ENCODE data around the gene PRRC1.
"Not testable (repeated sequence)": the region's sequence is repeated elsewhere in the genome, so short reads cannot be mapped to it uniquely, and the experiment has no call there.

Gene PRRC1

DNA sequence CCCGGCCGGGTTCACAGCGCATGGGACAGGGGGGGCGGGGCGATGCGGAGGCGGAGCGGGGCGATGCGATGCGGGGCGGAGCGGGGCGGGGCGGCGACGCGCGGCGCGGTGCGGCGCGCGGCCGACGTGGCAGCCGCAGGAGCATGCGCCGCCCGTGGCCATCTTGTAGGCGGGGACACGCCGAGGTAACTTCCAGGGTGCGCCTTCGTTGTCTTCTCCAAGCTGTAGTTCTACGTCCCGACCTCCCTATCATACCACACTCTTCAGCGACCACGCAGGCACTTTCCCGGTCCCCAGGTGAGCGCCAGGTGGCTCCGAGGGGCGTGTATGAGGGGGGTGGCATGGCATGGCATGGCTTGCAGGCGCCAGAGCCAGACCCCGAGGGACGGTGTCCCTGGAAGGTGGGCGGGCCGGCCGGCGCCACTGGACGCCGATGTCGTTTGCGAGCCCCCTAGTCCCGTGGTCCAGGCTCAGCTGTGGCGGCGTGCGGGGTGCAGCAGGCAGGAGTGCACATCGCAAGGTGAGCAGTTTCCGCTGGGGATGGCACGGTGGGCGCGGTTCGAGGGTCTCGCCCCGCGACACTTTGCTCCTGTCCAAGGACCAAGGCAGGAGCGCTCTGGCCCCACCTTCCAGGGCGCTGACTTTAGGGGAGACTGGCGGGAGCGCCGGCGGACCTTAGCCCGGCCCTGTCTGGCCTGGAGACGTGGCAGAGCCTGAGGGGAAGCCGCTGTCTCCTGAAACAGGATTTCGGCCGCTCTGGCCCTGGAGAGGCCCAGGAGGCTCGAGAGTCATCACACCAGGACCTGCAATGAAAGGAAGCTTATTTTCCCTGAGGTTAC lies at the start of gene PRRC1:
TSS of gene PRRC1 (plus strand) at position 161 of the 839 bp plus-strand sequence. CDS start 5,840 bp downstream, outside the sequence.
- peak; percentile 62 for DNase-seq (ENCODE audit: low read depth, low spot score)

DNA sequence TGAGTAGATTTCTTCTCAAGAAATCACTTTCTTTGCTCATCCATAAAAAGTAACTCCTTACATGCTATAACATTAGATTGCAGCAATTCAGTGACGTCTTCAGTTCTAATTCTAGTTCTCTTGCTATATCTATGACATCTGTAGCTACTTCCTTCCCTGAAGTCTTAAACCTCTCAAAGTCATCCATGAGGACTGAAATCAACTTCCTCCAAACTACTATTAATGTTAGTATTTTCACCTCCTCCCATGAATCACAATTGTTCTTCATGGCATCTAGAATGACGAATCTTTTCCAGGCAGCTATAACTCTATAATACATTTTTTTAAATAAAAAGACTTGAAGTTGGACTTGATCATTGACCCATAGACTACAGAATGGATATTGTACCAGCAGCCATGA lies 46.2 kb upstream of the PRRC1 start:
- DNase-seq (ENCODE audit: low read depth, low spot score): no peak

GRCh38 chr5:127472700-127473099 lies 44.7 kb upstream of the PRRC1 start:
- no peak for DNase-seq (ENCODE audit: low read depth, low spot score)

GRCh38 chr5:127486471-127486870 lies 31.0 kb upstream of the PRRC1 start:
- no peak for DNase-seq (ENCODE audit: low read depth, low spot score)

- no peak for DNase-seq (ENCODE audit: low read depth, low spot score)
Observed at GRCh38 chr5:127492854-127493738, 24.3 kb upstream of the PRRC1 start.

DNA sequence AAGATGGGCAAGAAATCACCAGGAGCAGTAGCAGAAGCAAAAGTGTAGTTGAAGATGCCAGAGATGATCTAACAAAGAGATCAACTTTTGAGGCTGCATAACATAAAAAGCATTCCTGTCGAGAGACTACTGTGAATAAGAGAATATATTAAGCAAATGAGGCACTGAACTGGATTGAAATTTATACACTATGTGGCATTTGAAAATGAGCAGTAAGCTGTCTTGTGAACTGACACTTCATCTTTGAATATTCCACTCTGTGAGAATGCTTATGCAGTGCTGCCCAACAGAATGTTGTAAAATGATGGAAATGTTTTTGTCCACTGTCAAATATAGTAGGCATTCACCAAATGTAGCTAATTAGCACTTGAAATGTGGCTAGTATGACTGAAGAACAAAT lies 18.9 kb upstream of the PRRC1 start:
- DNase-seq (ENCODE audit: low read depth, low spot score): no peak

DNA sequence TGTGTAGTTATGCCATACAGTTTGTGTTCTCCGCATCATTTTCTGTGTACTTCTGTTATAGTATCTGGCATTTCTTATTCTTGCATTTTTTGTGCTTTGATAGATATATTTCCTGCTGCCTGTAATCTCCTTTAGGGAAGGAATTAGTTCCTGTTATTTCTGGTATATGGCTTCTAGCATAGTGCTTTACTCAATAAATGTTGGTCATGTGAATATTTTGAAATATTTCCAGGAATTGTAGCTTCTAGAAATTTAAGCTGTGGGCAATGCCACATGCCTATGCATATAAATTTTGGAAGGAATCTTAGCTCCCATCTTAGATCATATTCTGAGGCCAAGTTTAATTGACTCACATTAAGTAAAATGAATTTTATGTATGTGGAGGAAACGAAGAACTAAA lies 11.5 kb upstream of the PRRC1 start:
- DNase-seq (ENCODE audit: low read depth, low spot score): no peak

GRCh38 chr5:127506616-127507015 lies 10.8 kb upstream of the PRRC1 start:
- no peak for DNase-seq (ENCODE audit: low read depth, low spot score)

GRCh38 chr5:127508644-127509373 lies 8.6 kb upstream of the PRRC1 start:
- DNase-seq (ENCODE audit: low read depth, low spot score): no peak

DNA sequence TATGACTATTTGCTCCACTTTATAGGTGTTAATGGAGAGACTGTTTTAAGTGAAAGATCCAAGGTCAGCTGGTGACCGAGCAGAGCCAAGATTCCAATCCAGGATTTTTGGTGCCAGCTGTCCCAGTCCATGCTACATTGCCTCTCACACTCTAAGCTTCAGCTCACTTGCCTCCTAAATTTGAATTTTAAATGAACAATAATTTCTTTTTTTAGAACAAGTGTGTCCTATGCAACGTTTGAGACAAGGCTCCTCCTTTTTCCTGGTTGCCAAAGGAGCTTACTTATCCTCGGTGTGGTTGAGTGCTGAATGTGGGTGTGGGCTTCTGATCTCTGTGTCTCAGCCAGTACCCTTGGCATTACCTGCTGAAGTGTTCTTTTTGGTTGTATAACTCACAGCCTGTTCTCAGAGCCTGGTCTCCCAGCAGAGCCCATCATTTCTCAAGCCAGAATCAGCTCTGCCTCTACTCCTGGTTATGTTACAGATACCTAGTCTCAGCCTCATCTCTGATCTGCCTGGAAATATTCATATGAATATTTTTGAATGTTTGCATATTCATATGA lies 4.0 kb upstream of the PRRC1 start:
- DNase-seq (ENCODE audit: low read depth, low spot score): no peak

DNA sequence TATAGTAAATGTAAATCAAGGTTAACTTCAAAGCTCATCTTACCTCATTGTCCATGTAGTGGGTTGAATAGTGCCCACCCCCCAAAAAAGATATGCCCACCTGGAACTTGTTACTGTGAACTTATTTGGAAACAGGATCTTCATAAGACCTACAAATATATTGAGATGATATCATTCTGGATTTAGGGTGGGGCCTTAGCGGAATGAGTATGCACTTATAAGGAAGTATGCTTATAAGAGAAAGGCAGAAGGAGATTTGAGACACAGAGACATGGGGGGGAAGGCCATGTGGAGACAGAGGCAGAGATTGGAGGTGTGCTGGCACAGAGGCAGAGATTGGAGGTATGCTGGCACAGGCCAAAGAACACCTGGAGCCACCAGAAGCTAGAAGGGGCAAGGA lies 2.6 kb upstream of the PRRC1 start:
- no peak for DNase-seq (ENCODE audit: low read depth, low spot score)

DNA sequence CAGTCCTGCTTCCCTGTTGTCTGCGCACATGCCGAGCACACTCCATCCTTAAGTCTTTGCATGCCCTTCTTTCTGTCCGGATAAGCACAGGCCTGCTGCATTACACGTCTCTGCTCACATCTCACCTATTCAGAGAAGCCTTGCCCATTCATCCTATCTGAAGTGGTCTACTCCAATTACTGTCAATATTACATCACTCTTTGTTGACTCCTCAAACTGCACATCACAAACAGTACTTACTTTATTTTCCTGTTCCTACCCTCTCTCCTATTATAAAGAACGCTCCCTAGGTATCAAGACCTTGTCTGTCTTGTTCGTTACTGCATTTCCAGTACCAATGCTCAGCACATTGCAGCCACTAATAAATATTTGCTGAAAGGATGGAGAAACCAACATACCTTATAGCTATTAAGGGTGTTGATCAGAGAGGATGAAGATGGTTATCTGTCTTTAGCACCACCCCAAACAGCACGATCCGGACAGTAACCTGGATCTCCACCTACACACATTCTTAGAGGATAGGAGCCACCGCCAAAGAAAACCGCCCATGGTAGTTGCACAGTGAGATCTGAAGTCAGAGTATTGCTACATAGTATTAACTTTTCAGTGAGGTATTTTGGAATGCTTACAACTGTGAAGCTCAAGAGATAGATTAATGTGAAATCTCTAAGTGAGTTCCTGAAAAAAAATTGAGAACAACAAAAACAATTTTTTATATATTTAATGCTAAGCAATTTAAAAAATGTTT lies 1.6 kb upstream of the PRRC1 start:
- no peak for DNase-seq (ENCODE audit: low read depth, low spot score)

DNA sequence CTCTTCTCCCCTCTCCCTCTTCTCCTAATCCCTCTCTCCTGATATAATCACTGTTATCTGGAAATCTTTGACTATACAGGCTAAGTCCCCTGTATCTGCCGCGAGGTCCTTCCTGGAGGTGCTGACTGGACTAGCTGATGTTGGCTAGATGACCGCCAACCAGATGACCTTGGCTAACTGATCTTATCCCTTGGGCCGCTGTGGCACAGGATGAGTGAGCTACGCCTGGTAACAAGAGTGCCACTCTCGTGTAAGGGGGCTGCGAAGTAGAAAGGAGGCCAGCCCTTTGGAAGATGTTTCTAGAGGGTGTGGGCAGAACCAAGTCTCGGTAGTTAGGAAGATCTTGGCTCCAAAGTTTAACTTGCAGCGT lies 345 bp upstream of the PRRC1 start:
- DNase-seq (ENCODE audit: low read depth, low spot score): no peak

DNA sequence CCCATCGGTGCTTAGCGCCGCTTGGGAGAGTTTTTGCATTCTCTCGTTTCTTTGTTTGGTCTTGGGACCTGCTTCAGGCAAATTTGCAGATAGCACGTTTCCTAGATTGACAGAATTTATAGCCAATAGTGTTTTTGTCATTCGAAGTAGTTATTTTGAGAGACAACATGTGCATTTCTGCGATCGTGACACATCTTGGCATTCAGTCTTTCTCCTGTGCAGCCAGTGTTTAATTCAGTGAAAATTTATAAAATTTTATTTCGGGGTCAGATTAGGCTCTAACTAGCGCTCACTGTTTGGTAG lies 830 bp downstream of the PRRC1 start:
- DNase-seq (ENCODE audit: low read depth, low spot score): no peak

DNA sequence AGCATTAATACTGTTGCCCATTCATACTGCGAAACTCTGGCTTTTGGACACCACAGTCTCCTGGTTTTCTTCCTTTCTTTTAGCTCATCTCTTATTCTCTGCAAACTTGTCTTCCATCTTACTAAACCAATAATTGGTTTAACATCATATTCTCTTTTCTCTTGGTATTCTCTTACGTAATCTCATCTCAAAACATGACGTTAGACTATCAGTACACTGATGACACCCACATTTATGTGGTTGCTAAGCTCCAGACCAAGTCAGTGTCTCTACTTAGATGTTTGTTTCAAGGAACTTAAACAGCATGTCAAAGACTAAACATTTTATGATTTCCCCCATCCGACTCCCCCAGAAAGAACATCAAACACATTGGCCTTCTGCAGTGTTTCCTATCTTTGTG lies 2.1 kb downstream of the PRRC1 start:
- DNase-seq (ENCODE audit: low read depth, low spot score): no peak

DNA sequence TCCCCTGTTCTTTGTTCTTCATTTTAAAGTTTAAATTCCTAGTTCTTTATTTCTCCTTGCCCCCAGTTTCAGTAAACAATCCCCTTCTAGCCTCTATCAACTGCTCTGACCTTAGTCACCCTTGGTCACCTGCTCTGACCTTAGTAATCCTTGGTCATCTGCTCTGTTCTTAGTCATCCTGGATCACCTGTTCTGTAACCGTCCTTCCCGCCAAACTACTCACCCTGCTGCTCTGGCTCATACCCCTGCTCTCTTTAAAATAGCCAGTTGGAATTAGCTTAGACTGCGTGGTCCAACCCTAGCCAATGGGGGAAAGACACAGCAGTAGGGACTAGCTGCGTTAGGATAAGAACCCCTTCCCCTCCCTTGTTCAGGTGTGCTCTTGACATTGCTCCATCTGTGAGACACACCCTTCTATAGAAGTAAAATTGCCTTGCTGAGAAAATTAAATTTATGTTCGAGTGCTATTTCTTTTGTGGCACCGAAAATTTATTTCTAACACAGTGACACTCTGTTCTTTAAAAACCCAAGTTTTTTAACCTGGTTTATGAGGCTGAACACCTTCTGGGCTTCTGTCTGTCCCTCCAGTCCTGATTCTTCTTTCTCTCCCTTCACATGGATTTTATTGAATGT lies 3.8 kb downstream of the PRRC1 start:
- DNase-seq (ENCODE audit: low read depth, low spot score): no peak

DNA sequence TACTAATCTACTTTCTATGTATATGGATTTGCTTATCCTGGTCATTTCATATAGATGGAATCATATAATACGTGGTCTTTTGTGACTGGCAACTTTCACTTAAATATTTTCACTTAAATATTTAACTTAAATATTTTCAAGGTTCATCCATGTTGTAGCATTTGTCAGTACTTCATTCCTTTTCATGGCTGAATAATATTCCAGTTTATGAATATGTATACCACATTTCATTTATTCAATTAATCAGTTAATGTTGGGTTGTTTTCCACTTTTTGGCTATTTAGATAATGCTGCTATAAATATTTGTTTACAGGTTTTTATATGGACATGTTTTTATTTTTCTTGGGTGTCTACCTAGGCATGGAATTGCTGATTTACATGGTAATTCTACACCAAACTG lies 7.7 kb downstream of the PRRC1 start:
- DNase-seq (ENCODE audit: low read depth, low spot score): no peak

- DNase-seq (ENCODE audit: low read depth, low spot score): no peak
Observed at GRCh38 chr5:127529904-127530682, 12.7 kb downstream of the PRRC1 start.

DNA sequence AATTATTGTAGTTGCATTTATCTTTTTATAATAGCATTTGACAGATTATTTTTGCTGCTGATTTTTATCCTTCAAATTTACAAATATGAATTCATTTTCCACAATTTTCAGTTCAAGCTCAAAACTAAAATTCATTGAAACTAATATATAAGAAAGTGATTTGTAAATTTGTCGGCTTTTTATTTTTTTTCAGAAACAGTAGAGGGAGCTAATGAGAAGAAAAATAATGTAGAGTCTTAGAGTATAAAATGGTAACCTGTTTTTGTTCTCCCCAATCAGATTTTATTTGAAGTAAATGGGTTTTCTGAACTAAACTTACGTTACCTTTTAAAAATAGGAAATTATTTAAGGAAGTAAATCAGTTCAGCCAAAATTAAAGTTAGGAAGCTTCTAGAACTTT lies 19.2 kb downstream of the PRRC1 start:
- DNase-seq (ENCODE audit: low read depth, low spot score): no peak

DNA sequence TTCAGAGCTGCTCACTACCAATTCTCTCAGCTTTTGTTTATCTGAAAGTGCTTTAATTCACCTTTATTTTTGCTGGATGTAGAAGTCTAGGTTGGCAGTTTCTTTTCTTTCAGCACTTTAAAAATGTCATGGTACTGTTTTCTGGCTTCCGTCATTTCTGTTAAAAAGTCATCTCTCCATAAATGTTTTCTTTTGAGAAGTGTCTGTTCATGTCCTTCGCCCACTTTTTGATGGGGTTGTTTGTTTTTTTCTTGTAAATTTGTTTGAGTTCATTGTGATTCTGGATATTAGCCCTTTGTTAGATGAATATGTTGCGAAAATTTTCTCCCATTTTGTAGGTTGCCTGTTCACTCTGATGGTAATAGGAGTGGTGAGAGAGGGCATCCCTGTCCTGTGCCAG lies 23.1 kb downstream of the PRRC1 start:
- not testable (repeated sequence) for DNase-seq (ENCODE audit: low read depth, low spot score)

All from activated naive CD8-positive, alpha-beta T cell treated with anti-CD3 and anti-CD28 coated beads, Interleukin-2, amount 50 U/mL, for 16 hours (primary cell).